Stimulated activated naive CD8-positive, alpha-beta T cell treated with anti-CD3 and anti-CD28 coated beads, Interleukin-15, amount 100 ng/mL, for 72 hours (primary cell): ENCODE measurements around the gene SPTBN2.
"Not testable (repeated sequence)": the region's sequence is repeated elsewhere in the genome, so short reads cannot be mapped to it uniquely, and the experiment has no call there.

Source experiments
- ATAC-seq: fragments of 150-1000 bp; cut with Tn5 transposase; 2 replicates; pipeline ENCODE4 v1.10.0; 2021; ENCODE audit warnings: mild to moderate bottlenecking, moderate library complexity
- DNase-seq, 2 donors: peaks; one replicate each; pipeline ENCODE4 v3.0.0; 2021 to 2022
- H3K27ac Mint-ChIP-seq, 2 donors: one replicate each; pipeline ENCODE4 v1.8.0; 2022; ENCODE audit warnings: mild to moderate bottlenecking in 2 of 2, mixed read lengths in 2 of 2, moderate library complexity in 2 of 2
- H3K27me3 Mint-ChIP-seq: one replicate; pipeline ENCODE4 v1.8.0; 2022; ENCODE audit warnings: mixed read lengths
- H3K4me1 Mint-ChIP-seq: one replicate; pipeline ENCODE4 v1.8.0; 2022; ENCODE audit warnings: mild to moderate bottlenecking, mixed read lengths
- H3K4me3 Mint-ChIP-seq, 2 donors: one replicate each; pipeline ENCODE4 v1.8.0; 2022; ENCODE audit warnings: mild to moderate bottlenecking in 2 of 2, mixed read lengths in 2 of 2, moderate library complexity in 1 of 2
- H3K9me3 Mint-ChIP-seq, 2 donors: one replicate each; pipeline ENCODE4 v1.8.0; 2022; ENCODE audit warnings: mixed read lengths in 2 of 2

The SPTBN2 gene

GRCh38 chr11:66651016-66651415, 78.0 kb downstream of the SPTBN2 start:
- H3K9me3 Mint-ChIP-seq, result no peaks in the 10 kb centered on the region
- peak overlapping the region in 1 of 2 donors; percentile 71 for H3K27ac Mint-ChIP-seq
- no peak for DNase-seq
- no peaks in the 10 kb centered on the region for H3K27me3 Mint-ChIP-seq
- ATAC-seq, result peak; percentile 63
- H3K4me1 Mint-ChIP-seq, result peaks cover 67% of the 10 kb centered on the region
- H3K4me3 Mint-ChIP-seq, result no peak overlapping the region

- Mint-ChIP-seq H3K4me3 (no peak overlapping the region), H3K27me3 (no peaks in the 10 kb centered on the region), H3K27ac (peak overlapping the region in 1 of 2 donors; percentile 12), H3K4me1 (peaks cover 71% of the 10 kb centered on the region), H3K9me3 (no peaks in the 10 kb centered on the region)
- ATAC-seq, result no peak
- no peak for DNase-seq
Observed at GRCh38 chr11:66649903-66650302, 79.1 kb downstream of the SPTBN2 start.

GRCh38 chr11:66646828-66647227, 82.2 kb downstream of the SPTBN2 start:
- Mint-ChIP-seq H3K27me3 (no peaks in the 10 kb centered on the region), H3K4me3 (no peak overlapping the region), H3K9me3 (no peaks in the 10 kb centered on the region), H3K27ac (peak overlapping the region in 1 of 2 donors; percentile 77), H3K4me1 (peaks cover 85% of the 10 kb centered on the region)
- no peak for ATAC-seq
- no peak for DNase-seq

DNA sequence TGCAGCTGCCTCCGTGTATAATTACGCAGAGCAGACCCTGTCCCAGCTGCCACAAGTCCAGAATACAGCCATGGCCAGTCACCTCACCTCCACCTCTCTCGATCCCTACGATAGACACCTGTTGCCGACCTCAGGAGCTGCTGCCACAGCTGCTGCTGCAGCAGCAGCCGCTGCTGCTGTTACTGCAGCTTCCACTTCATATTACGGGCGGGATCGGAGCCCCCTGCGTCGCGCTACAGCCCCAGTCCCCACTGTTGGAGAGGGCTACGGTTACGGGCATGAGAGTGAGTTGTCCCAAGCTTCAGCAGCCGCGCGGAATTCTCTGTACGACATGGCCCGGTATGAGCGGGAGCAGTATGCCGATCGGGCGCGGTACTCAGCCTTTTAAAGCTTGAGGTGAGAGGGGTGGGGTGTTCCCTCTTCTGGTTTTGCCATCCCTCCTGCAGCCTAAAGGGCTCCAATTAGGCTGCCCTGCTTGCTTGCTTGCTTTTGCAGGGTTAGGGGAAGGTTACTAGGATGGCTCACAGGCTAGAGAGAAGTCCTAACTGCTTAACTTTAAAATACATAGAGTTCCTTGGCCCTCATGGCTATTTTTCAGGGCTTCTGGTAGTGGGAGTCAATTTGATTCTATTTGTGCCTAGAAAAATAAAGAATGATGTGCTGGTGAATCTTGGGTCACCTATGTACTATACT, 85.1 kb downstream of the SPTBN2 start:
- DNase-seq (no peak), ATAC-seq (no peak)
- Mint-ChIP-seq H3K27ac (peak overlapping the region in 1 of 2 donors; percentile 93), H3K9me3 (no peaks in the 10 kb centered on the region), H3K27me3 (no peaks in the 10 kb centered on the region), H3K4me3 (peak overlapping the region; percentile 46 to 88), H3K4me1 (peaks cover 90% of the 10 kb centered on the region)

- DNase-seq (no peak), ATAC-seq (no peak)
- H3K9me3 Mint-ChIP-seq, result no peaks in the 10 kb centered on the region
- H3K4me3 Mint-ChIP-seq, result peak overlapping the region; percentile 88 to 95
- H3K27me3 Mint-ChIP-seq, result no peaks in the 10 kb centered on the region
- H3K4me1 Mint-ChIP-seq, result peaks cover 93% of the 10 kb centered on the region
- H3K27ac Mint-ChIP-seq, result peak overlapping the region in 1 of 2 donors; percentile 92
Observed at GRCh38 chr11:66641834-66642233, 87.2 kb downstream of the SPTBN2 start.

DNA sequence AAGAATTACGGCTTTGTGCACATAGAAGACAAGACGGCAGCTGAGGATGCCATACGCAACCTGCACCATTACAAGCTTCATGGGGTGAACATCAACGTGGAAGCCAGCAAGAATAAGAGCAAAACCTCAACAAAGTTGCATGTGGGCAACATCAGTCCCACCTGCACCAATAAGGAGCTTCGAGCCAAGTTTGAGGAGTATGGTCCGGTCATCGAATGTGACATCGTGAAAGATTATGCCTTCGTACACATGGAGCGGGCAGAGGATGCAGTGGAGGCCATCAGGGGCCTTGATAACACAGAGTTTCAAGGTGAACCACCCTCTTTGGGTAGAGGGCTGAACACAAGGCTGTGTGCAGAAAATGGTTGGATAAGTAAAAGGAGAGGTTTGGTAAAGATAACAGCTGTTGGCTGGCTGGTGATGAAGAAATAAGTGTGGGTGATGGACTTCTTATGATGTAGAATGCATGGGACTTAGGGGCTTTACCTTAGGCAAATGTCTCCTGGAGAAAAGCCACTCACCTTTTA, 89.1 kb downstream of the SPTBN2 start:
- Mint-ChIP-seq H3K4me1 (peaks cover 78% of the 10 kb centered on the region), H3K27ac (peak overlapping the region; percentile 95 to 99), H3K4me3 (peak overlapping the region; percentile 88 to 95)
- DNase-seq, H3K27me3 Mint-ChIP-seq, ATAC-seq, H3K9me3 Mint-ChIP-seq: not testable (repeated sequence)

DNA sequence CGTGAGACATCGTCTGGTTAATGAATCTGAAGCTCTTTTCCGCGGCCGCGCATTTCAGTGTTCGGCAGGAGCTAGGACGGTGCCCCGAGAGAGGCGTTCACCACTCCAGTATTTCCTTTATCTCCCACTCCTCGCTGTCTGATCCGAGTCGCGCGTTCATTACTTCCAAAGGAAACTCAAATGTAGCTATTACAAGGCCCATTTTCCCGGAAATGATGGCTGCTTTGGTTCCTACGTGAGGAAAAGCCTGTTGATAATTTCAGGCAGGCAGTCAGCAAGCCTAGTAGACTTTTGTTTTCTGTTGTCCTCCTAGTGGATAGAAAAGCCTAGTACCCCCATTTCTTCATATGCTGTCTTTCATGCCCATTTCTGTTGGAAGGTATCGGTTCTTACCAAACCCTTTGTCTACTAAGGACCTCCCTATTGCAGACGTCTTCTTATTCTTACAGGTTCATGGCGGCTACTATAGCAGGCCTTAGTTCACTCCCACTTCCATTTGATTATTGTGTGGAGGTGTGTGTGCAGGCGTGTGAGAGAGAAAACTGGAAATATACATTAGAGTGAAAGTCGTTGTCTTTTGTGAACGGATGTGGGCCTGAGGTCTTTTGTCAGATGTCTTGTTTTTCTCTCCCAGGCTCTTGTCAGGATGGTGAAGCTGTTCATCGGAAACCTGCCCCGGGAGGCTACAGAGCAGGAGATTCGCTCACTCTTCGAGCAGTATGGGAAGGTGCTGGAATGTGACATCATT, 89.8 kb downstream of the SPTBN2 start:
- Mint-ChIP-seq H3K4me1 (peaks cover 75% of the 10 kb centered on the region), H3K27me3 (no peaks in the 10 kb centered on the region), H3K27ac (peak overlapping the region; percentile 95 to 99), H3K4me3 (peak overlapping the region; percentile 88 to 95), H3K9me3 (no peaks in the 10 kb centered on the region)
- ATAC-seq, result peak; percentile 4
- peak; percentile 26 to 30 for DNase-seq

- Mint-ChIP-seq H3K27me3 (no peaks in the 10 kb centered on the region), H3K27ac (peak within 1 kb of the TSS; percentile 95 to 99), H3K4me3 (peak within 1 kb of the TSS; percentile 88 to 95), H3K9me3 (no peaks in the 10 kb centered on the region), H3K4me1 (peaks cover 67% of the 10 kb centered on the region)
- ATAC-seq (peak; percentile 96), DNase-seq (peak; percentile 95 to 99)
Observed at GRCh38 chr11:66638177-66639065, 90.6 kb downstream of the SPTBN2 start, which contains the start of gene RBM4. TSS of gene RBM4 (plus strand) at chr11:66638703. CDS start at chr11:66639712, 1,009 bp downstream.

- H3K4me1 Mint-ChIP-seq, result peaks cover 60% of the 10 kb centered on the region
- H3K27me3 Mint-ChIP-seq, result no peaks in the 10 kb centered on the region
- H3K4me3 Mint-ChIP-seq, result peak overlapping the region; percentile 88 to 95
- DNase-seq (no peak), ATAC-seq (no peak)
- H3K9me3 Mint-ChIP-seq, result no peaks in the 10 kb centered on the region
- H3K27ac Mint-ChIP-seq, result peak overlapping the region; percentile 57 to 99
Observed at GRCh38 chr11:66637557-66638176, 91.3 kb downstream of the SPTBN2 start.

- no peak for ATAC-seq
- Mint-ChIP-seq H3K27ac (no peak overlapping the region), H3K4me3 (no peak overlapping the region), H3K4me1 (peaks cover 54% of the 10 kb centered on the region), H3K27me3 (no peaks in the 10 kb centered on the region), H3K9me3 (no peaks in the 10 kb centered on the region)
- no peak for DNase-seq
Observed at GRCh38 chr11:66636411-66636810, 92.6 kb downstream of the SPTBN2 start.
